ENCODE data around the gene CAPZB. TPM values are rescaled to one million over a fixed set of nuclear protein-coding genes. Genes with fewer than 3 reads are reported as not detected.
A peak's percentile ranks its signal among the peaks of the same experiment; 100 is the strongest.
"Not testable (repeated sequence)": the region's sequence is repeated elsewhere in the genome, so short reads cannot be mapped to it uniquely, and the experiment has no call there.

The CAPZB gene
- total and polyA plus RNA-seq, 10 donors = 139 to 386 (median 277) TPM

DNA sequence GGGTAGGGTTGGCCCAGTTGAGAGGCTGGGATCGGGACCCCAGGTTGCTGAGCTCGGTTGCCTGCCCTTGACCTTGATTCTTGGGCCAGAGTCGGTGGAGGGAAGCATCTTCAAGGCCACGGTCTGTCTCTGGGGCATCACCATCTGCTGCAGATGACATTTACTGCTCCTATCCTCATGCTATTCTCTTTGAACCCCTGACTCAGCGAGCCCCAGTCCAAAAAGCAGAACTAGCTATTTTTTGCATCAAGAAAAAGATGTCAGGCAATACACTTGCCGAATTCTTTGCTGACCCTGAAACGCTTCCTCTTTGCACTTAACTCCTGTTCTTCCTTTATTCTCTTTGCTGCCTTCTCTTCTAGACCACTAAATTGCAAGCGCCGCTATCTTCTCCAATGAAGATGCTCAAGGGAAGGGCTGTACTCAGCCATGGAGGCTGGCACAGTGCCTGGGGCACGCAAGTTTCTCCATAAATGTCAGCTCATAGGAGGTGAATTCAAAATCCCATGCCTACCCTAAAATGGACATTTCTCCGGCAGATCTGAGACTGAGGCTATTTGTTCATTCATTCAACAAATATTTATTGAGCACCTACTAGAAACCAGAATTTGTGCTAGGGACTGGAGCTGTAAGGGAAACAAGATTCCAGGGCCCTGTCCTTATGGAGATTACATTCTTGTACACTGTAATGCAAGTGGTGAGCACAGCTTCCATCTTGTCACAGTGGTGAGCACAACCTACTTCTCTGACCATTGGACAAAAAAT lies 20.5 kb upstream of the CAPZB start:
- intact Hi-C loops (cut with DNase I; ENCODE audit: low total_unique reads) = no loop called here
- H3K27ac ChIP-seq = peak overlapping the region in 7 of 8 donors; percentile 44 to 80 (median 72)
- no peaks in the 10 kb centered on the region for H3K27me3 ChIP-seq (replicated peaks in 1 of 7)
- H3K36me3 ChIP-seq = no peaks in the 10 kb centered on the region
- no peak for DNase-seq
- WGBS, 5 donors = 27 to 36% (median 31%) methylated on average over 11 of the region's 11 CpGs
- peaks cover 15 to 68% (median 45%) of the 10 kb centered on the region in 6 donors for H3K4me1 ChIP-seq
- H3K4me3 ChIP-seq = peak overlapping the region in 1 of 8 donors; percentile 21
- no peaks in the 10 kb centered on the region for H3K9me3 ChIP-seq
- TF ChIP-seq POLR2AphosphoS5 (IDR thresholded peaks at IDR 0.05) (no peak), POLR2A (IDR thresholded peaks at IDR 0.05) (no peak)
- TF ChIP-seq, protein P1, sequence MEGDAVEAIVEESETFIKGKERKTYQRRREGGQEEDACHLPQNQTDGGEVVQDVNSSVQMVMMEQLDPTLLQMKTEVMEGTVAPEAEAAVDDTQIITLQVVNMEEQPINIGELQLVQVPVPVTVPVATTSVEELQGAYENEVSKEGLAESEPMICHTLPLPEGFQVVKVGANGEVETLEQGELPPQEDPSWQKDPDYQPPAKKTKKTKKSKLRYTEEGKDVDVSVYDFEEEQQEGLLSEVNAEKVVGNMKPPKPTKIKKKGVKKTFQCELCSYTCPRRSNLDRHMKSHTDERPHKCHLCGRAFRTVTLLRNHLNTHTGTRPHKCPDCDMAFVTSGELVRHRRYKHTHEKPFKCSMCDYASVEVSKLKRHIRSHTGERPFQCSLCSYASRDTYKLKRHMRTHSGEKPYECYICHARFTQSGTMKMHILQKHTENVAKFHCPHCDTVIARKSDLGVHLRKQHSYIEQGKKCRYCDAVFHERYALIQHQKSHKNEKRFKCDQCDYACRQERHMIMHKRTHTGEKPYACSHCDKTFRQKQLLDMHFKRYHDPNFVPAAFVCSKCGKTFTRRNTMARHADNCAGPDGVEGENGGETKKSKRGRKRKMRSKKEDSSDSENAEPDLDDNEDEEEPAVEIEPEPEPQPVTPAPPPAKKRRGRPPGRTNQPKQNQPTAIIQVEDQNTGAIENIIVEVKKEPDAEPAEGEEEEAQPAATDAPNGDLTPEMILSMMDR (IDR thresholded peaks at IDR 0.05 in 8 of 11, conservative IDR thresholded peaks at IDR 0.05 in 3 of 11) = no peak

DNA sequence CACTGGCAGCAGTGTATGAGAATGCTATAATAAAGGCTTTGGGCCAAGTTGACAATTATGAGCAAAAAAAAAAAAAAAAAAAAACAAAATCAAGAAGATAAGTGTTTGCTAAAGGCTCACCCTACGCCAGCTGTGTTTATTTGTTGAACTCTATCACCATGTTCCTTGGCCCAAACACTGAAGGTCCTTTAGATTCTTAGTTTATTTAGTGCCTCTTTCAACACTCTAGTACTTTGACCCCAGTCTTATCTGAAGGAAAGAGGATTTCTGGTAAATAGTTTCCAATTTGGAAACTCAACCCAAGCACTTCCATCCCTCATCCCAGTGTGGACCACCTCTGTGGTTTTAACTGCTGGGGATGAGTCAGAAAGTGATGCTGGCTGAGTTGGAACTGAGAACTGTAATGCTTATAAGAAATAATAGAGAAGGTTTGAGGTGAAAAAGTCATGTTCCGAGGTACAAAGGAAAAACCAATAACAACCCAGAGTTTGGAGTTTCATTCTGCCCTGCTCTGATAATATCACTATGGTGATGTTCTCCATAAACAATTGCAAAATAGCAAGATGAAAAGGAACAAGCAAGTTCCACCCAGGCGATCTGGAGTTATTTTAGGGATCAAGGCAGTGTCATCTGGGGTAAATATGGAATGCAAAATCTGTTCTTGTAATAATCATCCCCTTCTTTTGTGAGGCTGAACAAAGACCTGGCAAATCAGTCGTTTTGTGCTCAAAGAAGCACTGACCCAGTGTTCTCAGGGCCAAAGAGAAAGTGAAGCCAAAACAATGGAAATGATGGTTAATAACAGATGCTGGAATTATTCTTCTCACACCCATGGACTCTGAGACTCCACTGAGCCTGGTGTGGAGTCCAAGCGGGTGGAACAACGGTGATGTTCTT lies 19.7 kb upstream of the CAPZB start:
- H3K4me3 ChIP-seq = peak overlapping the region in 1 of 8 donors; percentile 21
- no peak for DNase-seq
- peak overlapping the region in 7 of 8 donors; percentile 44 to 80 (median 72) for H3K27ac ChIP-seq
- H3K27me3 ChIP-seq (replicated peaks in 1 of 7) = no peaks in the 10 kb centered on the region
- H3K9me3 ChIP-seq = no peaks in the 10 kb centered on the region
- TF ChIP-seq, protein P1 (IDR thresholded peaks at IDR 0.05 in 8 of 11, conservative IDR thresholded peaks at IDR 0.05 in 3 of 11) = no peak
- TF ChIP-seq POLR2AphosphoS5 (IDR thresholded peaks at IDR 0.05) = no peak
- no peak for TF ChIP-seq POLR2A (IDR thresholded peaks at IDR 0.05)
- intact Hi-C loops (cut with DNase I; ENCODE audit: low total_unique reads) = no loop called here
- 47 to 63% (median 57%) methylated on average over 6 of the region's 6 CpGs for WGBS, 5 donors
- H3K36me3 ChIP-seq = no peaks in the 10 kb centered on the region
- H3K4me1 ChIP-seq = peaks cover 15 to 59% (median 38%) of the 10 kb centered on the region in 6 donors

- DNase-seq; H3K36me3 ChIP-seq; H3K27me3 ChIP-seq (replicated peaks in 1 of 7); intact Hi-C loops (cut with DNase I; ENCODE audit: low total_unique reads); H3K9me3 ChIP-seq; H3K4me3 ChIP-seq: not testable (repeated sequence)
- Histone ChIP-seq H3K27ac (peak overlapping the region in 1 of 8 donors; percentile 8), H3K4me1 (peaks cover 12 to 34% (median 24%) of the 10 kb centered on the region in 6 donors)
- 66 to 80% (median 68%) methylated on average over 6 of the region's 6 CpGs for WGBS, 5 donors
Measured at GRCh38 chr1:19502284-19502683, 16.9 kb upstream of the CAPZB start.

DNA sequence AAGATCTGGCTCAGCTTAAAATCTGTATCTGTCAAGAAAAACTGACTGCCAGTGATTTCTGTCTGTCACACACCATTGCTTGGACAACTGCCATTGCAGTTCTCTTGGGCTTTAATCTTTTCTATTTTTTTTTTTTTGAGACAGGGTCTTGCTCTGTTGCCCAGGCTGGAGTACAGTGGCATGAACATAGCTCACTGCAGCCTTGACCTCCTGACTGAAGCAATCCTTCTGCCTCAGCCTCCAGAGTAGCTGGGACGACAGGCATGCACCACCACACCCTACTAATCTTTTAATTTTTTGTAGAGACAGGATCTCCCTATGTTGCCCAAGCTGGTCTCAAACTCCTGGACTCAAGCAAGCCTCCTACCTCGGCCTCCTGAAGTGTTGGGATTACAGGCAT lies 14.5 kb upstream of the CAPZB start:
- H3K27ac ChIP-seq; DNase-seq; H3K27me3 ChIP-seq (replicated peaks in 1 of 7); H3K4me3 ChIP-seq; H3K36me3 ChIP-seq; intact Hi-C loops (cut with DNase I; ENCODE audit: low total_unique reads); H3K9me3 ChIP-seq: not testable (repeated sequence)
- 63 to 89% (median 78%) methylated on average over 2 of the region's 2 CpGs for WGBS, 5 donors
- peaks cover 0 to 27% (median 7%) of the 10 kb centered on the region in 6 donors for H3K4me1 ChIP-seq

GRCh38 chr1:19497443-19497842 lies 12.1 kb upstream of the CAPZB start:
- H3K36me3 ChIP-seq; intact Hi-C loops (cut with DNase I; ENCODE audit: low total_unique reads); H3K27me3 ChIP-seq (replicated peaks in 1 of 7); H3K27ac ChIP-seq; H3K4me3 ChIP-seq; DNase-seq; H3K9me3 ChIP-seq: not testable (repeated sequence)
- 70 to 97% (median 90%) methylated on average over 4 of the region's 4 CpGs for WGBS, 5 donors
- H3K4me1 ChIP-seq = peaks cover 0 to 21% (median 7%) of the 10 kb centered on the region in 6 donors

Data from spleen (tissue), 11 donors.